Activated CD4-positive, alpha-beta T cell treated with anti-CD3 and anti-CD28 coated beads for 36 hours (primary cell): Measurements from ENCODE around the gene FIGLA. TPM values are rescaled to one million over a fixed set of nuclear protein-coding genes. Genes with fewer than 3 reads are reported as not detected.

Source experiments
- total RNA-seq, 2 experiments: library from RNA; stranded (reverse); gene quantifications; one replicate each; pipeline ENCODE4 v1.2.3, GENCODE V29; 2021

FIGLA gene
- total RNA-seq, 2 experiments from 2014 or later, result not detected

Other genes with a start within 250 kb of the FIGLA start
- gene TGFA, start 236.8 kb downstream of the FIGLA start, total RNA-seq, result under 1 TPM; 0.07 to 0.18 TPM
- gene ADD2, start 22.4 kb downstream of the FIGLA start, total RNA-seq, result 10 to 100 TPM; 26.9 to 31.5 TPM
- gene CLEC4F, start 30.0 kb upstream of the FIGLA start, total RNA-seq, result not detected
- gene CD207, start 45.2 kb upstream of the FIGLA start, total RNA-seq, result not detected
- gene VAX2, start 109.9 kb upstream of the FIGLA start, total RNA-seq, result not detected
- not detected for gene ATP6V1B1, start 145.3 kb upstream of the FIGLA start, total RNA-seq
- under 1 TPM in 1 of 2 experiments, not detected in 1; 0.14 TPM for gene ANKRD53, start 188.0 kb upstream of the FIGLA start, total RNA-seq
- 10 to 100 TPM; 39.1 to 48.5 TPM for gene TEX261, start 204.2 kb upstream of the FIGLA start, total RNA-seq